ENCODE data around the gene ERF.

The ERF gene

GRCh38 chr19:42289556-42290041 is 34.7 kb upstream of the ERF start:
- H3K4me1 ChIP-seq (ENCODE audit: control insufficient read depth, low read length) = peaks cover 21% of the 10 kb centered on the region
- H3K9me2 ChIP-seq (replicated peaks; ENCODE audit: control insufficient read depth, low read length) = no peaks in the 10 kb centered on the region
- H3F3A ChIP-seq (ENCODE audit: control insufficient read depth, insufficient read depth) = no peaks in the 10 kb centered on the region
- H3K9me3 ChIP-seq (ENCODE audit: control insufficient read depth, insufficient read depth, low read length) = no peaks in the 10 kb centered on the region
- no peak for TF ChIP-seq EZH2phosphoT487 (IDR thresholded peaks at IDR 0.05; ENCODE audit: borderline replicate concordance, low read length)
- TF ChIP-seq CTCF (IDR thresholded peaks at IDR 0.05; ENCODE audit: low read depth, low read length, poor library complexity, severe bottlenecking) = no peak
- H3K27ac ChIP-seq (ENCODE audit: low read depth, low read length) = no peak overlapping the region
- H3K4me3 ChIP-seq (ENCODE audit: low read length) = no peak overlapping the region
- H3K27me3 ChIP-seq (ENCODE audit: control insufficient read depth, low read length) = no peaks in the 10 kb centered on the region
- H3K4me2 ChIP-seq (ENCODE audit: low read length) = no peak overlapping the region
- H4K20me1 ChIP-seq (ENCODE audit: control insufficient read depth, insufficient read depth, low read depth, low read length) = 0 out of 2 replicates have a peak, but pooled peaks cover 3% of the 10 kb centered on the region
- peaks cover 21% of the 10 kb centered on the region for H3K79me2 ChIP-seq (ENCODE audit: control insufficient read depth, low read length)
- peaks cover 88% of the 10 kb centered on the region for H3K36me3 ChIP-seq (ENCODE audit: control insufficient read depth, low read length)

GRCh38 chr19:42288881-42289555 is 34.1 kb upstream of the ERF start:
- Histone ChIP-seq H3K4me3 (ENCODE audit: low read length) (no peak overlapping the region), H3K9me3 (ENCODE audit: control insufficient read depth, insufficient read depth, low read length) (no peaks in the 10 kb centered on the region), H3K27me3 (ENCODE audit: control insufficient read depth, low read length) (no peaks in the 10 kb centered on the region), H3K4me2 (ENCODE audit: low read length) (no peak overlapping the region), H3F3A (ENCODE audit: control insufficient read depth, insufficient read depth) (no peaks in the 10 kb centered on the region), H4K20me1 (ENCODE audit: control insufficient read depth, insufficient read depth, low read depth, low read length) (0 out of 2 replicates have a peak, but pooled peaks cover 3% of the 10 kb centered on the region), H3K36me3 (ENCODE audit: control insufficient read depth, low read length) (peaks cover 83% of the 10 kb centered on the region), H3K27ac (ENCODE audit: low read depth, low read length) (no peak overlapping the region), H3K4me1 (ENCODE audit: control insufficient read depth, low read length) (peaks cover 21% of the 10 kb centered on the region), H3K79me2 (ENCODE audit: control insufficient read depth, low read length) (peaks cover 23% of the 10 kb centered on the region), H3K9me2 (replicated peaks; ENCODE audit: control insufficient read depth, low read length) (no peaks in the 10 kb centered on the region)
- no peak for TF ChIP-seq EZH2phosphoT487 (IDR thresholded peaks at IDR 0.05; ENCODE audit: borderline replicate concordance, low read length)
- peak; percentile 26 for TF ChIP-seq CTCF (IDR thresholded peaks at IDR 0.05; ENCODE audit: low read depth, low read length, poor library complexity, severe bottlenecking)

GRCh38 chr19:42288387-42288786 is 33.5 kb upstream of the ERF start:
- H3K4me1 ChIP-seq (ENCODE audit: control insufficient read depth, low read length) = peaks cover 23% of the 10 kb centered on the region
- H3K36me3 ChIP-seq (ENCODE audit: control insufficient read depth, low read length) = peaks cover 76% of the 10 kb centered on the region
- no peaks in the 10 kb centered on the region for H3K9me3 ChIP-seq (ENCODE audit: control insufficient read depth, insufficient read depth, low read length)
- H3F3A ChIP-seq (ENCODE audit: control insufficient read depth, insufficient read depth) = no peaks in the 10 kb centered on the region
- no peaks in the 10 kb centered on the region for H3K9me2 ChIP-seq (replicated peaks; ENCODE audit: control insufficient read depth, low read length)
- H4K20me1 ChIP-seq (ENCODE audit: control insufficient read depth, insufficient read depth, low read depth, low read length) = 0 out of 2 replicates have a peak, but pooled peaks cover 3% of the 10 kb centered on the region
- no peak overlapping the region for H3K4me2 ChIP-seq (ENCODE audit: low read length)
- peaks cover 24% of the 10 kb centered on the region for H3K79me2 ChIP-seq (ENCODE audit: control insufficient read depth, low read length)
- no peak overlapping the region for H3K27ac ChIP-seq (ENCODE audit: low read depth, low read length)
- H3K27me3 ChIP-seq (ENCODE audit: control insufficient read depth, low read length) = no peaks in the 10 kb centered on the region
- TF ChIP-seq CTCF (IDR thresholded peaks at IDR 0.05; ENCODE audit: low read depth, low read length, poor library complexity, severe bottlenecking) = no peak
- TF ChIP-seq EZH2phosphoT487 (IDR thresholded peaks at IDR 0.05; ENCODE audit: borderline replicate concordance, low read length) = no peak
- H3K4me3 ChIP-seq (ENCODE audit: low read length) = no peak overlapping the region

Measured in DOHH2 (cell line).